ENCODE measurements around the gene RELN.

GRCh38 chr7:103989200-103989784, at the start of gene RELN:
- TF ChIP-seq CTCF (IDR thresholded peaks at IDR 0.05): no peak
- TF ChIP-seq EZH2 (IDR thresholded peaks at IDR 0.05; ENCODE audit: borderline replicate concordance, insufficient read depth, low read depth, low read length, poor library complexity, severe bottlenecking): no peak

All from B cell (primary cell).